PFSK-1 (cell line): ENCODE data around the gene LRMDA.

Experiments
- FOXP2 ChIP-seq: optimal IDR thresholded peaks from 2 replicates; pipeline ENCODE3; 2011; ENCODE audit warnings: borderline replicate concordance, control low read depth, inconsistent platforms; ENCODE audit not compliant: insufficient read depth; ENCODE audit errors: extremely low read length, extremely low read depth
- POLR2AphosphoS5 ChIP-seq: IDR thresholded peaks from 2 replicates; pipeline ENCODE4 v1.6.1; 2012; ENCODE audit warnings: low read depth, mild to moderate bottlenecking, control low read depth, low read length, moderate library complexity
- REST ChIP-seq, 2 experiments: IDR thresholded peaks; 2 replicates each; pipeline versions ENCODE4 v1.6.1 to v1.8.0; 2011 to 2012; ENCODE audit warnings: low read depth in 2 of 2, low read length in 2 of 2, control low read depth in 1 of 2, inconsistent platforms in 1 of 2, mild to moderate bottlenecking in 1 of 2, moderate library complexity in 1 of 2; ENCODE audit not compliant: insufficient read depth in 1 of 2
- SIN3A ChIP-seq: IDR thresholded peaks from 2 replicates; pipeline ENCODE4 v1.6.1; 2012; ENCODE audit warnings: mild to moderate bottlenecking, low read length, moderate library complexity, borderline replicate concordance; ENCODE audit not compliant: insufficient read depth
- TAF1 ChIP-seq: IDR thresholded peaks from 2 replicates; pipeline ENCODE4 v1.6.1; 2012; ENCODE audit warnings: low read length, control low read depth, borderline replicate concordance; ENCODE audit not compliant: insufficient read depth

LRMDA gene

DNA sequence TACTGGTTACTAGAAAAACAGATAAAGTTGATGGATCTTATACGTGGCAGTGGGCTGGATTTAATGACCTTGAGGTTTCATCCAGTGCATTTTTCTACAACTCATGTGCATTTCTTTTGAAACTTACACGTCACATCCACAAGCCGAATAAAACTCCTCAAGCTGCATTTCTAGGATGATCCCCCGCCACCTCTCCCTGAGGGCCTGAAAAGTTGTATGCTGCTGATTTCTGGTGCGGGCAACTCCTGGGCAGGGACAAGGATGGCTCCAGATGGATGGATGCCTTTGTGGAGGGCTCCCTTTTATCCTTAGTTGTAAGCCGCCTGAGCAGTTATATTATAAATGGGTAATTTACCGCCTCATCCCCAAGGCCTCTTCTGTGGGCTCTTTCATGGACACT, 1091.1 kb downstream of the LRMDA start:
- TF ChIP-seq TAF1 (no peak), REST (IDR thresholded peaks at IDR 0.05; ENCODE audit: insufficient read depth in 1 of 2, low read depth in 2 of 2, low read length in 2 of 2) (no peak), SIN3A (no peak), POLR2AphosphoS5 (no peak), FOXP2 (no peak)

GRCh38 chr10:76523246-76523645, 1091.8 kb downstream of the LRMDA start:
- TF ChIP-seq REST (IDR thresholded peaks at IDR 0.05; ENCODE audit: insufficient read depth in 1 of 2, low read depth in 2 of 2, low read length in 2 of 2) (no peak), SIN3A (no peak), POLR2AphosphoS5 (no peak), FOXP2 (no peak), TAF1 (no peak)

DNA sequence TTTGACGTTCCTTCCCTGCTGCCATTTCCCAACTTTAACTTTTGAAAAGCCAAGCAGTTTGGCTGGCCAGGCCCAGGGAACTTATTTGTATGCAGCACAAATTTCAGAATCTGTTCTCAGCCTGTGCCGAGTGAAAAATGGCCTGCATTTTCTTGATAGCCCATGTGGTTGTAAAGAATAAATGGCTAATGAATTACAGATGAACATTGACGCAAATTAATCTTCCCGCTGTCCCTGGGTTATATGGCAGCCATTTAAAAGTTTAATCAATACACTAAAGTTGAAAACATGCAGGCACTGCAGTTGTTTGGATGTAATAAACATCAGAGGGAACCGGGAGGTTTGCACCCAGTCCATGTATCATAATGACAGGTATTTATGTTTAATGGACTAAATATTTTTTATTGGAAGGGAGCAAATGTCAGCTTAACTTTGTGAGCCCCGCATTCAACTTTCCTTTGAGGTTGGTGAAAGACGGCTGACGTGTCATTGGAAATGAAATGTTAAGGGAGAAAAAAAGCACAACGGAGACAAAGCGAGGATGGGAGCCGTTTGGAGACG, 1092.4 kb downstream of the LRMDA start:
- TF ChIP-seq POLR2AphosphoS5 (no peak), FOXP2 (no peak), REST (IDR thresholded peaks at IDR 0.05; ENCODE audit: insufficient read depth in 1 of 2, low read depth in 2 of 2, low read length in 2 of 2) (no peak), TAF1 (no peak), SIN3A (no peak)

DNA sequence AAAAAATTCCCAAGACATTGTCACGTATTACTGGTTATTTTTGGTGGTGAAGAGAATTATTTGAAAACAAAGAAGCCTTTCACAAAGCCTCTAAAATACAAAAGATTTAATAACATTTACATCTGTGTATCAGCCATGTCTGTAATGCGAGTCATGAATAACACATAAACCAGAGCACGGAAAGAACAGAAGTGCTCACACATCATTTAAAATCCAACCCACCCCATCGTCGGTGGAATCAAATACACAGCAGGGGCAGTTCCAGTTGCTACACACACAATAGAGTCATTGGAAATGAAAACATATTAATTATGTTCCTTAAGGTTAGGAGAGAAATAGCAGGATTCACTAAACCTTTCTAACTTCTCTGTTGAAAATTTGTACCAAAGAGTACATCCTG, 1108.9 kb downstream of the LRMDA start:
- TF ChIP-seq POLR2AphosphoS5 (no peak), FOXP2 (no peak), REST (IDR thresholded peaks at IDR 0.05; ENCODE audit: insufficient read depth in 1 of 2, low read depth in 2 of 2, low read length in 2 of 2) (no peak), SIN3A (no peak), TAF1 (no peak)

GRCh38 chr10:76540786-76541185, 1109.4 kb downstream of the LRMDA start:
- no peak for TF ChIP-seq REST (IDR thresholded peaks at IDR 0.05; ENCODE audit: insufficient read depth in 1 of 2, low read depth in 2 of 2, low read length in 2 of 2)
- TF ChIP-seq SIN3A = no peak
- TF ChIP-seq TAF1 = no peak
- TF ChIP-seq POLR2AphosphoS5 = no peak
- no peak for TF ChIP-seq FOXP2
